ENCODE data around the gene CFAP157. TPM values are rescaled to one million over a fixed set of nuclear protein-coding genes. Genes with fewer than 3 reads are reported as not detected.

Gene CFAP157
- total RNA-seq, 1 donor from 2014 or later: 25.9 TPM

DNA sequence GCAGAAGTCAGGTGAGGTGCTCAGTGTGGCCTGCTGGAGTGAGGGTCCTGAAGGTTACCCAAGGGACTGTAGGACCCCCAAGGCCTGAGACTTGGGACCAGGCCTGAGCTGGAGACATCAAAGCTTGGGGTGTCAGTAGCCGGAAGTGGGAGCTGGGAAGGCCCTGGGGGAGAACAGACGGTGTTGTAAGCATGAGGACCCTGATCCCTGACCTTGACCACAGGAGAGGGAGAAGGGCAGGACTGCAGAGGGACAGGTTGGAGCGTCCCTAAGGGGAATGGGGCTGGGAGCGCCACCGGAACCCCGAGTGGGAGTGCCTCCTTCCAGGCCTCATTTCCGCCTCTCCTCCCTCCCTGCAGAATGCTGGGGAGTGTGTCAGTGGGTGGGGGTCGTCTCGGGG lies 9.6 kb downstream of the CFAP157 start:
- Histone ChIP-seq H3K4me3 (peak overlapping the region; percentile 91), H3K4me1 (peaks cover 18% of the 10 kb centered on the region), H3K36me3 (peaks cover 7% of the 10 kb centered on the region), H3K27ac (peak overlapping the region; percentile 84), H3K9me3 (no peaks in the 10 kb centered on the region), H3K27me3 (ENCODE audit: low read depth) (no peaks in the 10 kb centered on the region)
- DNase-seq: no peak
- ATAC-seq: no peak
- intact Hi-C loops (cut with DNase I): no loop called here
- TF ChIP-seq, protein P1, sequence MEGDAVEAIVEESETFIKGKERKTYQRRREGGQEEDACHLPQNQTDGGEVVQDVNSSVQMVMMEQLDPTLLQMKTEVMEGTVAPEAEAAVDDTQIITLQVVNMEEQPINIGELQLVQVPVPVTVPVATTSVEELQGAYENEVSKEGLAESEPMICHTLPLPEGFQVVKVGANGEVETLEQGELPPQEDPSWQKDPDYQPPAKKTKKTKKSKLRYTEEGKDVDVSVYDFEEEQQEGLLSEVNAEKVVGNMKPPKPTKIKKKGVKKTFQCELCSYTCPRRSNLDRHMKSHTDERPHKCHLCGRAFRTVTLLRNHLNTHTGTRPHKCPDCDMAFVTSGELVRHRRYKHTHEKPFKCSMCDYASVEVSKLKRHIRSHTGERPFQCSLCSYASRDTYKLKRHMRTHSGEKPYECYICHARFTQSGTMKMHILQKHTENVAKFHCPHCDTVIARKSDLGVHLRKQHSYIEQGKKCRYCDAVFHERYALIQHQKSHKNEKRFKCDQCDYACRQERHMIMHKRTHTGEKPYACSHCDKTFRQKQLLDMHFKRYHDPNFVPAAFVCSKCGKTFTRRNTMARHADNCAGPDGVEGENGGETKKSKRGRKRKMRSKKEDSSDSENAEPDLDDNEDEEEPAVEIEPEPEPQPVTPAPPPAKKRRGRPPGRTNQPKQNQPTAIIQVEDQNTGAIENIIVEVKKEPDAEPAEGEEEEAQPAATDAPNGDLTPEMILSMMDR (IDR thresholded peaks at IDR 0.05): no peak

DNA sequence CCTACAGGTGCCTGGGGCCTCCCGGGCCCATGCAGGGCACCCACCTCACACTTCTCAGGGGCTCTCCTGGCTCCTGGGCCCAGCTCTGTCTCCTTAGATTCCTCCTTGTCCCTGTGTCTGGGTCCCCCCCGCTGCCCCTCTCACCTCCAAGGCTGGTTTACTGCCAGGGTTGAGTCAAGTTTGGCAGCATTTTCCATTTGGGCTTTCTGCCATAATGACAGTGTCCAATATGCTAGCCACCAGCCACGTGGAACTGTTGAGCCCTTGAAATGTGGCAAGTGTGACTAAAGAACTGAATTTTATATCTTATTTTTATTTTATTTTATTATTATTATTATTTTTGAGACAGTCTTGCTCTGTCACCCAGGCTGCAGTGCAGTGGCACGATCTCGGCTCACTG lies 11.0 kb downstream of the CFAP157 start:
- ATAC-seq (no peak), DNase-seq (no peak)
- Histone ChIP-seq H3K27me3 (ENCODE audit: low read depth) (no peaks in the 10 kb centered on the region), H3K4me1 (peaks cover 18% of the 10 kb centered on the region), H3K4me3 (no peak overlapping the region), H3K27ac (no peak overlapping the region), H3K9me3 (no peaks in the 10 kb centered on the region), H3K36me3 (no peaks in the 10 kb centered on the region)
- TF ChIP-seq, protein P1 (IDR thresholded peaks at IDR 0.05): no peak
- intact Hi-C loops (cut with DNase I): no loop called here

DNA sequence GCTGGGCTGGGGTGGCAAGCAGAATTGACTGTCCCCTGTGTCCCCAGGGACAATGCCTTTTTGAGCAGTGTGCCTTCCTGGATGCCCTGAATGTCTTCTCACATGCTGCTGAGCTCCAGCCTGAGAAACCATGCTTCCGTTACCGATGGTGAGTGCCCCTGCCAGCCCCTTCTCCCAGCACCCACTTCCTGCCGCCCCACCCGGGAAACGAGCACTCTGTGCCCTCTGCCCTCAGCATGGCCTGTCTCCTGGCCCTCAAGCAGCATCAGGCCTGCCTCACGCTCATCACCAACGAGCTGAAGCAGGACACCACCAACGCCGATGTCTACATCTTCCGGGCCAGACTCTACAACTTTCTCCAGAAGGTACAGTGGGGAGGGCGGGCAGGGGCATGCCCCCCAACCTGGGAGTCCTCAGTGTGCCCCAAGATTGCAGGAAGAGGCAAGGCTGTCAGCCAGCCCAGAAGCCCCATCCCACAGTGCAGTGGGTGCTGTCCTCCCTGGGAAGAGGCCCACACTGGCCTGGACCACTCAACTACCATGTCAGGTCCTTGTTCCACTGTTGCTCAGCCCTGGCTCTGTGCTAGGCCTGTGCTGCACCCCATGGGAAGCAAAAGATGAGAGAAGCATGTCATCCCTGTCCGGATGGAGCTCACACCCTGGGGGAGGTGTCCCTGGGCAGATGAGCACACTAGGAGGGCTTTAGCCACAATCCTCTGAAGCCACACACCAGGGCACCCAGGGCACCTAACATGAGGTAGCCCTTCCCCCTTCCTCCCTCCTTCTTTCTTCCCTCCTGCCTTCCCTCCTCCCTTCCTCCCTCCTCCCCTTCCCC lies 13.5 kb downstream of the CFAP157 start:
- ATAC-seq (no peak), DNase-seq (no peak)
- intact Hi-C loops (cut with DNase I): no loop called here
- H3K27ac ChIP-seq: no peak overlapping the region
- no peaks in the 10 kb centered on the region for H3K9me3 ChIP-seq
- H3K4me1 ChIP-seq: peaks cover 25% of the 10 kb centered on the region
- TF ChIP-seq, protein P1 (IDR thresholded peaks at IDR 0.05): no peak
- H3K36me3 ChIP-seq: no peaks in the 10 kb centered on the region
- no peak overlapping the region for H3K4me3 ChIP-seq
- H3K27me3 ChIP-seq (ENCODE audit: low read depth): no peaks in the 10 kb centered on the region

DNA sequence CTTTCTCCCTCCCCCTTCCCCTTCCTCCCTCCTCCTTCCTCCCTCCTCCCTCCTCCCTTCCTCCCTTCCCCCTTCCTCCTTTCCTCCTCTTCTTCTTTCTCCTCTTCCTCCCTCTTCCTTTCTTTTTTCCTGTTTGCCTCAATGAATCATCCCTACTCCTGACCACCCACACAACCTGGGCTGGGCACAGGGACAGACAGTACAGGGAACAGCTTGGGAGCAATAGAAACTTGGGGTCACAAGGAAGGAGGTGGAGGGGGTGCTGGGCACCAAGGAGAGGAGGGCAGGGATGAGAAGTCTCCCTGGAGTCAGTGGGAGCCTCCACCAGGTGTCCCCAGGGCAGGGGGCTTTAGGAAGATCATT lies 14.1 kb downstream of the CFAP157 start:
- TF ChIP-seq, protein P1 (IDR thresholded peaks at IDR 0.05): no peak
- no peaks in the 10 kb centered on the region for H3K9me3 ChIP-seq
- no peaks in the 10 kb centered on the region for H3K36me3 ChIP-seq
- ATAC-seq: no peak
- DNase-seq: no peak
- intact Hi-C loops (cut with DNase I): no loop called here
- H3K27me3 ChIP-seq (ENCODE audit: low read depth): no peaks in the 10 kb centered on the region
- no peak overlapping the region for H3K4me3 ChIP-seq
- H3K4me1 ChIP-seq: peaks cover 24% of the 10 kb centered on the region
- H3K27ac ChIP-seq: no peak overlapping the region

DNA sequence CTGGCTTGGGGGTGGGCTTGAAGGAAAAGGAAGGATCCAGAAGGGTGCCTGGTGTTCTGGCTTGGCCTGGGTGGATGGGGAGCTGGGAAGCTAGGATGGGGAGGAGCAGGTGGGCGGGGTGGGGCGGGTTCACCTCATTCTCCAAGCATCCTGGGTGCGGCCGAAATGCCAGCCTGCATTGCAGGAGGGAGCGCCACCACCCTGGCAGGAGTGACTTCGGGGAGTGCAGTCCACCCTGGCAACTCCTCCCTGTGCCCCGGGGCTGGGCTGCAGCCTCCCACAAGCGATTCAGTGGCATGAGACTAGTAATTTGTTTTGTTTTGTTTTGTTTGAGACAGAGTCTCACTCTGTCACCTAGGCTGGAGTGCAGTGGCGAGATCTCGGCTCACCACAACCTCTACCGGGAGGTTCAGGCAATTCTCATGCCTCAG lies 14.6 kb downstream of the CFAP157 start:
- no peaks in the 10 kb centered on the region for H3K9me3 ChIP-seq
- H3K27me3 ChIP-seq (ENCODE audit: low read depth): no peaks in the 10 kb centered on the region
- H3K36me3 ChIP-seq: no peaks in the 10 kb centered on the region
- TF ChIP-seq, protein P1 (IDR thresholded peaks at IDR 0.05): no peak
- peaks cover 18% of the 10 kb centered on the region for H3K4me1 ChIP-seq
- intact Hi-C loops (cut with DNase I): no loop called here
- H3K27ac ChIP-seq: no peak overlapping the region
- ATAC-seq (peak in 1 of 2 donors; percentile 9), DNase-seq (no peak)
- no peak overlapping the region for H3K4me3 ChIP-seq

All from lower lobe of right lung (tissue), 2 donors.